HG03442 (cell line): ENCODE data around the gene SLC26A3.

ENCODE experiments used
- ATAC-seq: cut with Tn5 transposase; IDR thresholded peaks from one replicate; pipeline ENCODE4 v1.9.1; 2021; ENCODE audit warnings: mild to moderate bottlenecking, moderate library complexity; ENCODE audit not compliant: unreplicated experiment

Gene SLC26A3

GRCh38 chr7:107816011-107816566 is 13.1 kb upstream of the SLC26A3 start:
- ATAC-seq: no peak

- no peak for ATAC-seq
Observed at GRCh38 chr7:107815254-107815882, 12.3 kb upstream of the SLC26A3 start.

- no peak for ATAC-seq
Observed at GRCh38 chr7:107813524-107813923, 10.5 kb upstream of the SLC26A3 start.

GRCh38 chr7:107811934-107812333 is 8.9 kb upstream of the SLC26A3 start:
- no peak for ATAC-seq

GRCh38 chr7:107810626-107811025 is 7.6 kb upstream of the SLC26A3 start:
- ATAC-seq: no peak

GRCh38 chr7:107809179-107809578 is 6.2 kb upstream of the SLC26A3 start:
- no peak for ATAC-seq

- no peak for ATAC-seq
Observed at GRCh38 chr7:107799647-107800264, 3.3 kb downstream of the SLC26A3 start.

GRCh38 chr7:107792364-107792763 is 10.7 kb downstream of the SLC26A3 start:
- no peak for ATAC-seq

- no peak for ATAC-seq
Observed at GRCh38 chr7:107789647-107790046, 13.4 kb downstream of the SLC26A3 start.

GRCh38 chr7:107788662-107789061 is 14.4 kb downstream of the SLC26A3 start:
- ATAC-seq: no peak

- ATAC-seq: no peak
Observed at GRCh38 chr7:107788216-107788615, 14.8 kb downstream of the SLC26A3 start.

GRCh38 chr7:107785926-107786325 is 17.1 kb downstream of the SLC26A3 start:
- ATAC-seq: no peak

GRCh38 chr7:107785170-107785569 is 17.9 kb downstream of the SLC26A3 start:
- no peak for ATAC-seq

- ATAC-seq: no peak
Observed at GRCh38 chr7:107783648-107784047, 19.4 kb downstream of the SLC26A3 start.

- ATAC-seq: no peak
Observed at GRCh38 chr7:107782374-107782773, 20.6 kb downstream of the SLC26A3 start.

- ATAC-seq: no peak
Observed at GRCh38 chr7:107779647-107780099, 23.4 kb downstream of the SLC26A3 start.

- ATAC-seq: no peak
Observed at GRCh38 chr7:107778283-107778682, 24.7 kb downstream of the SLC26A3 start.

- ATAC-seq: no peak
Observed at GRCh38 chr7:107777702-107778101, 25.3 kb downstream of the SLC26A3 start.

- ATAC-seq: no peak
Observed at GRCh38 chr7:107773027-107773426, 30.0 kb downstream of the SLC26A3 start.

- no peak for ATAC-seq
Observed at GRCh38 chr7:107768263-107768662, 34.8 kb downstream of the SLC26A3 start.

GRCh38 chr7:107767391-107767790 is 35.6 kb downstream of the SLC26A3 start:
- ATAC-seq: no peak

GRCh38 chr7:107758667-107759066 is 44.4 kb downstream of the SLC26A3 start:
- ATAC-seq: no peak
